K562 (cell line): Measurements from ENCODE around the gene MGAT4B. TPM values are rescaled to one million over a fixed set of nuclear protein-coding genes. Genes with fewer than 3 reads are reported as not detected.

Experiments
- ATAC-seq: fragments of 200-7000 bp; cut with Tn5 transposase; 3 replicates; pipeline ENCODE4 v1.9.1; 2020; ENCODE audit warnings: moderate library complexity
- BruUV-seq: library from RNA; stranded (reverse); fragments of 400-500 nt; replicated peaks from 2 replicates; lab custom pipeline; 2021; lab: Mats Ljungman, UMichigan
- CTCF ChIA-PET: fragments of 300-600 bp; formaldehyde crosslinking; extraction: SDS; loops from one replicate; lab custom pipeline; 2021; ENCODE audit warnings: low intra/inter-chr PET ratio; lab: Yijun Ruan, JAX
- POLR2A ChIA-PET: fragments of 300-600, 350-650 bp; sonication (Branson Sonifier 250); formaldehyde crosslinking; extraction: SDS; loops from one replicate; lab custom pipeline; 2021; ENCODE audit warnings: antibody characterized with exemption, inconsistent platforms; lab: Yijun Ruan, JAX
- DNase-seq, 4 experiments: peaks; one replicate each; pipeline versions ENCODE4 v3.0.0 to v3.0.0-alpha.2; 2011 to 2018; ENCODE audit warnings: low spot score in 3 of 4, mixed read lengths in 3 of 4; ENCODE audit errors: extremely low read depth in 1 of 4
- FAIRE-seq: peaks from 2 replicates; lab custom pipeline; 2011; peaks lifted over from hg19 to GRCh38; lab: Jason Lieb, UNC
- H2AFZ ChIP-seq: 2 replicates; pipeline ENCODE4 v1.6.0; 2011; ENCODE audit warnings: low read depth, low read length, control low read depth, inconsistent platforms
- H3K27ac ChIP-seq: fragments of 200-600 bp; 3 replicates; pipeline ENCODE4 v1.8.0; 2011; ENCODE audit warnings: low read depth, mild to moderate bottlenecking, control low read depth, inconsistent platforms, low read length, moderate library complexity, mixed read lengths; ENCODE audit errors: extremely low read depth
- H3K27me3 ChIP-seq, 2 experiments: fragments of 300-600 bp in 1 of 2; 2 replicates in 1 of 2; 3 replicates in 1 of 2; pipeline versions ENCODE4 v1.6.0 to v1.8.0; 2011; ENCODE audit warnings: inconsistent platforms in 2 of 2, low read length in 2 of 2, mild to moderate bottlenecking in 1 of 2, mixed read lengths in 1 of 2, moderate library complexity in 1 of 2; ENCODE audit not compliant: control insufficient read depth in 2 of 2, insufficient read depth in 2 of 2
- H3K36me3 ChIP-seq: fragments of 300-600 bp; 3 replicates; pipeline ENCODE4 v1.8.0; 2011; ENCODE audit warnings: mild to moderate bottlenecking, low read length, inconsistent platforms; ENCODE audit not compliant: control insufficient read depth, insufficient read depth
- H3K4me1 ChIP-seq, 2 experiments: fragments of 200-600 bp in 1 of 2; replicated peaks in 1 of 2; 2 replicates in 1 of 2; 3 replicates in 1 of 2; pipeline versions ENCODE4 v1.5.1 to v1.8.0; 2011; ENCODE audit warnings: inconsistent platforms in 2 of 2, low read length in 2 of 2, mild to moderate bottlenecking in 1 of 2, mixed read lengths in 1 of 2, moderate library complexity in 1 of 2; ENCODE audit not compliant: control insufficient read depth in 2 of 2, insufficient read depth in 2 of 2
- H3K4me2 ChIP-seq: 2 replicates; pipeline ENCODE4 v1.6.1; 2011; ENCODE audit warnings: low read length, control low read depth, inconsistent platforms, mixed read lengths; ENCODE audit not compliant: insufficient read depth
- H3K4me3 ChIP-seq: fragments of 200-600 bp; sonication (generic), shearing (Covaris generic); 2 replicates; pipeline ENCODE4 v1.5.1; 2016; ENCODE audit warnings: control low read depth, inconsistent platforms
- H3K79me2 ChIP-seq: fragments of 200-600 bp; 3 replicates; pipeline ENCODE4 v1.8.0; 2011; ENCODE audit warnings: low read length, inconsistent platforms; ENCODE audit not compliant: control insufficient read depth, insufficient read depth
- H3K9ac ChIP-seq, 2 experiments: 2 replicates each; pipeline versions ENCODE4 v1.6.0 to v1.6.1; 2011; ENCODE audit warnings: low read depth in 2 of 2, low read length in 2 of 2, control low read depth in 1 of 2, inconsistent platforms in 1 of 2, mild to moderate bottlenecking in 1 of 2, mixed read lengths in 1 of 2; ENCODE audit not compliant: insufficient read depth in 1 of 2
- H3K9me1 ChIP-seq: one replicate; pipeline ENCODE4 v1.6.0; 2011; ENCODE audit warnings: inconsistent platforms, mild to moderate bottlenecking, low read length, moderate library complexity; ENCODE audit not compliant: control insufficient read depth, insufficient read depth
- H3K9me3 ChIP-seq: replicated peaks from 2 replicates; pipeline ENCODE4 v1.5.1; 2011; ENCODE audit warnings: low read depth, low read length, inconsistent platforms; ENCODE audit not compliant: control insufficient read depth, insufficient read depth
- H4K20me1 ChIP-seq: replicated peaks from 2 replicates; pipeline ENCODE4 v1.6.1; 2011; ENCODE audit warnings: low read length, inconsistent platforms, mixed read lengths; ENCODE audit not compliant: control insufficient read depth, insufficient read depth
- ESRRB ChIP-seq: fragments of 250-450 bp; sonication (Bioruptor Pico); IDR thresholded peaks from 2 replicates; pipeline ENCODE4 v1.5.0; 2020; ENCODE audit warnings: mild to moderate bottlenecking, moderate library complexity, borderline replicate concordance
- FUS ChIP-seq: fragments of 200-400 bp; formaldehyde crosslinking; optimal IDR thresholded peaks from 2 replicates; pipeline ENCODE3; 2017; ENCODE audit warnings: low read depth, low read length
- PATZ1 ChIP-seq: fragments of 250-450 bp; sonication (Bioruptor Pico); IDR thresholded peaks from 2 replicates; pipeline ENCODE4 v1.5.0; 2020; ENCODE audit warnings: mild to moderate bottlenecking, borderline replicate concordance
- PTBP1 ChIP-seq: fragments of 200-400 bp; formaldehyde crosslinking; IDR thresholded peaks from 2 replicates; pipeline ENCODE4 v1.6.1; 2017; ENCODE audit warnings: low read depth, low read length
- RAD21 ChIP-seq, 2 experiments: fragments of 250-450 bp in 1 of 2; fragments of 450-650 bp in 1 of 2; sonication (Bioruptor Pico) in 1 of 2; formaldehyde crosslinking in 1 of 2; IDR thresholded peaks in 1 of 2; conservative IDR thresholded peaks in 1 of 2; 2 replicates each; pipeline versions ENCODE4 v1.4.0 to v1.8.0; 2020 to 2022; ENCODE audit warnings: mild to moderate bottlenecking in 2 of 2, moderate library complexity in 1 of 2
- ZBTB26 ChIP-seq: fragments of 450-650 bp; formaldehyde crosslinking; IDR thresholded peaks from 2 replicates; pipeline ENCODE4 v1.4.0; 2022; ENCODE audit warnings: missing genetic modification characterization
- ZNF133 ChIP-seq: fragments of 250-450 bp; sonication (Bioruptor Pico); IDR thresholded peaks from 2 replicates; pipeline ENCODE4 v1.4.0; 2020; ENCODE audit warnings: mild to moderate bottlenecking
- ZNF699 ChIP-seq: fragments of 250-450 bp; sonication (Bioruptor Pico); IDR thresholded peaks from 2 replicates; pipeline ENCODE4 v1.8.0; 2021; ENCODE audit warnings: mild to moderate bottlenecking, moderate library complexity; ENCODE audit not compliant: insufficient replicate concordance
- WGBS: fragments of 100-300 bp; shearing (Covaris generic); methylation state at CpG from one replicate; pipeline ENCODE4 v1.1.6; 2016; ENCODE audit warnings: low coverage, mixed read lengths; ENCODE audit not compliant: insufficient coverage; ENCODE audit errors: missing lambda C conversion rate; 5-methylcytosine and 5-hydroxymethylcytosine counted together
- in situ Hi-C: fragments of 300-500 bp; cut with MboI; formaldehyde crosslinking; loops from 4 replicates; pipeline ENCODE4 v1.15.0; 2018; ENCODE audit warnings: inconsistent platforms, mixed read lengths
- intact Hi-C: fragments of 100-400 bp; cut with micrococcal nuclease; formaldehyde crosslinking; loops from 2 replicates; pipeline ENCODE4 v1.14.2; 2022
- polyA plus RNA-seq, 8 experiments: library from polyadenylated mRNA; depleted of rRNA in 4 of 8; stranded (reverse) in 5 of 8; unstranded in 3 of 8; fragments of >200 nt; fragmentation: Nextera tagmentation in 2 of 8; fragmentation: Illumina TruSeq in 1 of 8; extraction: Ambion mirVana in 2 of 8; extraction: Trizol in 1 of 8; gene quantifications; 2 replicates each; pipeline versions ENCODE4 v1.2.1 to v1.2.3, GENCODE V29; 2011 to 2014; ENCODE audit warnings: inconsistent platforms in 1 of 8, missing spikeins in 1 of 8
- total RNA-seq, 7 experiments: library from RNA; depleted of rRNA in 6 of 7; stranded (reverse); fragments of >200 nt in 6 of 7; fragmentation: Illumina TruSeq in 2 of 7; extraction: Trizol in 2 of 7; gene quantifications; 2 replicates each; pipeline versions ENCODE4 v1.2.1 to v1.2.3, GENCODE V29; 2011 to 2021; ENCODE audit warnings: low replicate concordance in 1 of 7

Gene MGAT4B
- total and polyA plus RNA-seq, 9 of the 15 experiments (the other 6 are each of a cell fraction or from before 2014, with no cell fraction given) = 0.34 to 133 (median 75.4) TPM

GRCh38 chr5:179763215-179763945 lies 43.3 kb downstream of the MGAT4B start:
- 32% methylated on average over 10 of the region's 10 CpGs for WGBS
- Histone ChIP-seq H3K27ac (no peak overlapping the region), H3K4me1 (peaks cover 27 to 52% of the 10 kb centered on the region in 2 experiments), H3K4me2 (no peak overlapping the region), H3K79me2 (peaks cover 82% of the 10 kb centered on the region), H3K27me3 (no peaks in the 10 kb centered on the region), H3K36me3 (peaks cover 42% of the 10 kb centered on the region), H4K20me1 (peaks cover 49% of the 10 kb centered on the region), H3K9me1 (peaks cover 21% of the 10 kb centered on the region), H3K9me3 (no peaks in the 10 kb centered on the region), H2AFZ (no peak overlapping the region), H3K4me3 (no peak overlapping the region), H3K9ac (no peak overlapping the region)
- ChIA-PET POLR2A (interaction anchor here (0.6 to 1.5 kb wide), 9 partner anchors 8 to 275 kb away, joined by 3 to 6 read pairs (median 3); partner anchors contain the start of gene LTC4S), CTCF (interaction anchor here (0.8 to 1.2 kb wide), 3 partner anchors 59 to 94 kb away, joined by 3 read pairs; no protein-coding TSS in a partner anchor)
- FAIRE-seq (peak; percentile 75), DNase-seq (peak; percentile 75 to 84 (median 79)), ATAC-seq (peak; percentile 82)
- no TSS peak for BruUV-seq
- in situ Hi-C loops (no loop called here), intact Hi-C loops (loop anchor here (1.0 to 5.0 kb wide), 2 partner anchors 144 to 329 kb away; partner anchors contain the start of gene TBC1D9B)
- TF ChIP-seq RAD21 (CRISPR knock-in tag; conservative IDR thresholded peaks at IDR 0.05 in 1 of 2, IDR thresholded peaks at IDR 0.05 in 1 of 2) (peak; percentile 73 to 79), ZBTB26 (CRISPR knock-in tag) (no peak), ZNF133 (CRISPR knock-in tag) (no peak), FUS (no peak), PTBP1 (no peak), ESRRB (CRISPR knock-in tag) (no peak), ZNF699 (CRISPR knock-in tag) (no peak), PATZ1 (CRISPR knock-in tag) (no peak)
